Esophagus squamous epithelium (tissue), 5 donors: ENCODE measurements around the gene PACS2. TPM values are rescaled to one million over a fixed set of nuclear protein-coding genes. Genes with fewer than 3 reads are reported as not detected.

Experiments used
- DNase-seq: peaks from one replicate; lab custom pipeline; 2025; lab: John Stamatoyannopoulos, UW
- H3K27ac ChIP-seq, 4 donors: fragments of 200-600 bp; sonication (generic); one replicate each; pipeline ENCODE4 v1.5.1; 2016 to 2019; ENCODE audit warnings: mild to moderate bottlenecking in 1 of 4
- H3K27me3 ChIP-seq, 4 donors: fragments of 200-600 bp; sonication (generic); 1 replicate in 3 of 4; 2 replicates in 1 of 4; pipeline versions ENCODE4 v1.5.1 to v1.6.0; 2017 to 2021; ENCODE audit warnings: antibody characterized with exemption in 1 of 4
- H3K36me3 ChIP-seq, 3 donors: fragments of 200-600 bp; sonication (generic); one replicate each; pipeline ENCODE4 v1.5.1; 2016 to 2019
- H3K4me1 ChIP-seq, 3 donors: fragments of 200-600 bp; sonication (generic); one replicate each; pipeline ENCODE4 v1.5.1; 2017 to 2019
- H3K4me3 ChIP-seq, 4 donors: fragments of 200-600 bp; sonication (generic); 1 replicate in 3 of 4; 2 replicates in 1 of 4; pipeline ENCODE4 v1.5.1; 2016 to 2019; ENCODE audit warnings: mild to moderate bottlenecking in 2 of 4, moderate library complexity in 1 of 4
- H3K9me3 ChIP-seq, 3 donors: fragments of 200-600 bp; sonication (generic); one replicate each; pipeline ENCODE4 v1.5.1; 2016 to 2019
- POLR2A ChIP-seq, 4 donors: fragments of 450-650 bp; IDR thresholded peaks; one replicate each; pipeline ENCODE4 v1.6.1; 2017; ENCODE audit warnings: antibody characterized with exemption in 4 of 4, mild to moderate bottlenecking in 4 of 4, moderate library complexity in 3 of 4
- WGBS, 2 donors: methylation state at CpG; one replicate each; pipeline ENCODE4 v1.1.5; 2018; 5-methylcytosine and 5-hydroxymethylcytosine counted together
- intact Hi-C: fragments of 100-400 bp; cut with DNase I; formaldehyde crosslinking; loops from one replicate; pipeline ENCODE4 v1.15.0; 2022
- total RNA-seq, 4 donors: library from RNA; depleted of rRNA; stranded (reverse); fragments of >200 nt; gene quantifications; one replicate each; pipeline ENCODE4 v1.1.0, GENCODE V29; 2016
- TF ChIP-seq, protein P1 (sequence below), 6 experiments: fragments of 450-650 bp in 4 of 6; fragments of 200-600 bp in 2 of 6; sonication (generic) in 2 of 6; IDR thresholded peaks; one replicate each; pipeline ENCODE4 v1.5.1; 2016 to 2019; ENCODE audit warnings: antibody characterized with exemption in 6 of 6, mild to moderate bottlenecking in 4 of 6, moderate library complexity in 4 of 6
- donor health status: DM: yes; HTN: yes; CAD: no.

PACS2 gene
- total RNA-seq: 10 to 100 TPM; 20.2 to 42.3 (median 30.9) TPM

DNA sequence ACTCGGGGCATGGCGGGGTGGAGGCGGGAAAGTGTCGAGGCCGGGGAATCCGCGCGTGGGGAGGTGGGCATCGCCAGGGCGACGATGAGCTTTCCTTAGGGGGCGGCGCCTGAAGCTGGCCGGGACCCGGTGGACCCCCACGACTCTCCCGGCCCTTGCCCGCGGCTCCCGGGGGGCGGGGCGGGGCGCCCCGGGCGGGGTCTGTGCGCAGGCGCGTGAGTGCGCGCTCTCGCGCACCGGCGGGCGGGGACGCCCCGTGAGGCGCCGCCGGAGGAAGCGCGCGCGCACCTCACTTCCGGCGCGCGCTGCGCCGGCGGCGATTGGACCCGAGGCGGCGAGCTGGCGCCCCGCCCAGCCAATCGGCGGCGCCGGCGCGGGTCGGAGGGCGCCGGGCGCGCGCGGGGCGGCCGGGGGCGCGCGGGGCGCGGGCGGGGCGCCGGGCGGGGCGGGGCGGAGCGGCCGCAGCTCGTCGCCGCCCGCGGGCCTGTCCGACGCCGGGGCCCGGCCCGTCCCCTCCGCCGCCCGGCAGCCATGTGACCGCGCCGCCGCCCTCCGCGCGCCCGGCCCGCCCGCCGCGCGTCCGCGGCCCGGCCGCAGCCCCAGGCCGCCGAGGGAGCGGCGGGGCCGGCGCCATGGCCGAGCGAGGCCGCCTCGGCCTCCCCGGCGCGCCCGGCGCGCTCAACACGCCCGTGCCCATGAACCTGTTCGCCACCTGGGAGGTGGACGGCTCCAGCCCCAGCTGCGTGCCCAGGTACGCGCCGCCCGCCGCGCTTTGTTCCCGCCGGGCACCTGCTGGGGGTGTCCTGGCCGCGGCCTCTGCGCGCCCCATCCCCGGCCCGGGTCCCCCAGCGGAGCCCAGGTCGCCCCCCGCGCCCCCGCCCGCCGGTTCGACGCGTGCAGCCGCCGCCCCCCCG lies at the start of gene PACS2:
Gene PACS2 (plus strand): TSS at position 462 of the 914 bp plus-strand sequence. CDS start 171 bp downstream, at position 633.
- DNase-seq: no peak
- no CpG with 5 or more reads among the region's 163 CpGs for WGBS, 2 donors
- no peaks in the 10 kb centered on the region for H3K36me3 ChIP-seq
- H3K9me3 ChIP-seq: no peaks in the 10 kb centered on the region
- H3K4me3 ChIP-seq: peak within 1 kb of the TSS; percentile 68 to 91 (median 79)
- peaks cover 34 to 47% (median 38%) of the 10 kb centered on the region in 3 donors for H3K4me1 ChIP-seq
- H3K27me3 ChIP-seq: no peaks in the 10 kb centered on the region
- intact Hi-C loops: no loop called here
- TF ChIP-seq POLR2A (IDR thresholded peaks at IDR 0.05): peak in 2 of 4 donors; percentile 33 to 42
- TF ChIP-seq, protein P1, sequence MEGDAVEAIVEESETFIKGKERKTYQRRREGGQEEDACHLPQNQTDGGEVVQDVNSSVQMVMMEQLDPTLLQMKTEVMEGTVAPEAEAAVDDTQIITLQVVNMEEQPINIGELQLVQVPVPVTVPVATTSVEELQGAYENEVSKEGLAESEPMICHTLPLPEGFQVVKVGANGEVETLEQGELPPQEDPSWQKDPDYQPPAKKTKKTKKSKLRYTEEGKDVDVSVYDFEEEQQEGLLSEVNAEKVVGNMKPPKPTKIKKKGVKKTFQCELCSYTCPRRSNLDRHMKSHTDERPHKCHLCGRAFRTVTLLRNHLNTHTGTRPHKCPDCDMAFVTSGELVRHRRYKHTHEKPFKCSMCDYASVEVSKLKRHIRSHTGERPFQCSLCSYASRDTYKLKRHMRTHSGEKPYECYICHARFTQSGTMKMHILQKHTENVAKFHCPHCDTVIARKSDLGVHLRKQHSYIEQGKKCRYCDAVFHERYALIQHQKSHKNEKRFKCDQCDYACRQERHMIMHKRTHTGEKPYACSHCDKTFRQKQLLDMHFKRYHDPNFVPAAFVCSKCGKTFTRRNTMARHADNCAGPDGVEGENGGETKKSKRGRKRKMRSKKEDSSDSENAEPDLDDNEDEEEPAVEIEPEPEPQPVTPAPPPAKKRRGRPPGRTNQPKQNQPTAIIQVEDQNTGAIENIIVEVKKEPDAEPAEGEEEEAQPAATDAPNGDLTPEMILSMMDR (IDR thresholded peaks at IDR 0.05): no peak
- peak within 1 kb of the TSS; percentile 87 to 99 (median 95) for H3K27ac ChIP-seq

DNA sequence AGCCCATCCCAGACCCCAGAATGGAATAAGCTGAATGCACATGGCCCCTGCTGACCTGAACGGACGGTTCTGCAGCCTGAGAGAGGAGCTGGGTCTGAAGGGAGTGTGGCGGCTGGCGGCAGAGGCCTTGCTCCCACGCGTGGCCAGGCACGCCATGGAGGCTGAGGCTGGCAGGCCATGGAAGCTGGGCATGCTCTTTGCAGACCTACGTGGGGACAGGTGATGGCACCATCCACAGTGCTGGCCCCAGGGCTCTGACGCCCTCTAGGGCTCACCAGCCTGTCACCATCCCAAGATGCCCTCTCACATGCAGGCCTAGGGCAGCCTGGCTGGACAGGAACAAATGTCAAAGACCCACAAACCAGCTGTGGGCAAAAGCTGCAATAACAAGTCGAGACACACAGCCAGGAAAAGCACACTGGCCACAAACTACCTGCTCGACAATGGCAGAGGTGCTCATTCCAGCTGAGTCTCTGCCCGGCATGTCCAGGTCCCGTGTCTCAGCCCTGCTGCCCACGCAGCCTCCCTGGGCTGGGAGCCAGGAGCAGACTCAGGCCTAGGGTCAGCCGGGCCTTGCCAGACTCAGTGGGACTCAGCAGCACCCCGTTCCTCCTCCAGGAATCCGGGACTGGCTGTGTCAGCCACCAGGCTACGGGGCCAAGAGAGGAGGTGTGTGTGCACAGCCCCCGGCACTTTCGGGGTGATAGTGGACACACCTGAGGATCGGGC lies 46.6 kb upstream of the PACS2 start:
- Histone ChIP-seq H3K4me3 (no peak overlapping the region), H3K27ac (no peak overlapping the region), H3K9me3 (no peaks in the 10 kb centered on the region), H3K36me3 (peaks cover 0 to 80% (median 6%) of the 10 kb centered on the region in 3 donors), H3K4me1 (peaks cover 4 to 9% (median 4%) of the 10 kb centered on the region in 3 donors), H3K27me3 (no peaks in the 10 kb centered on the region)
- no peak for DNase-seq
- intact Hi-C loops: no loop called here
- 80 to 88% methylated on average over 6 to 10 of the region's 21 CpGs for WGBS, 2 donors
- no peak for TF ChIP-seq POLR2A (IDR thresholded peaks at IDR 0.05)
- TF ChIP-seq, protein P1 (IDR thresholded peaks at IDR 0.05): no peak

DNA sequence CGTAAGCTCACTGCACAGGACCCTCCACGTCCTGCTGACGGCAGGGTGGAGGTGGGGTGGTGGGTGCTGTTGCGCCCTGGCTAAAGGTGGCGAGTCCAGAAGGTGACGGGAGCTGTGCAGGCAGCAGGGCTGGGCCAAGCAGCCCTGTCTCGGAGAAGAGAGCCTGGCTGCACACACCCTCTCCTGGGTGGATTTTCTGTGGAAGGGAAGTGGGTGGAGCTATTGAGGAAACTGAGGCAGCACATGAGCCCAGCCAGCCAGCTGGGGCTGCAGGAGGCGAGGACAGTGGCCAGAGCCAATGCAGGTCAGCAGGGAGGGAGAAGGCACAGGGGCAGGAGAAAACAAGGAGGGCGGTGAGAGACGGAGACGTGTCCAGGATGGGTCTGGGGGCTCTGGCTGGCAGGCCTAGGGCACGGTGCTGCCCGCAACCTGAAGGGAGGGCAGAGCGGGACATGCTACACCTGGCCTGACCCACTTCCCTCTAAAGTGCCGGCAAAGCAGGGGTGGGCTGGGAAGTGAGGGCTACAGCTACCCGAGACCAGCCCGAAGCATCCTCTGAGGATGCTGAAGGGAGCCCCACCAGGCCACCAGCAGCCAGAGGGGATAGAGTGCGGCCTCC lies 45.7 kb upstream of the PACS2 start:
- WGBS, 2 donors: 88 to 92% methylated on average over 13 to 16 of the region's 18 CpGs
- intact Hi-C loops: no loop called here
- DNase-seq: no peak
- no peak overlapping the region for H3K4me3 ChIP-seq
- no peak overlapping the region for H3K27ac ChIP-seq
- no peak for TF ChIP-seq POLR2A (IDR thresholded peaks at IDR 0.05)
- TF ChIP-seq, protein P1 (IDR thresholded peaks at IDR 0.05): no peak
- H3K27me3 ChIP-seq: no peaks in the 10 kb centered on the region
- no peaks in the 10 kb centered on the region for H3K9me3 ChIP-seq
- H3K36me3 ChIP-seq: peaks cover 0 to 72% (median 4%) of the 10 kb centered on the region in 3 donors
- peaks cover 7 to 18% (median 7%) of the 10 kb centered on the region in 3 donors for H3K4me1 ChIP-seq

DNA sequence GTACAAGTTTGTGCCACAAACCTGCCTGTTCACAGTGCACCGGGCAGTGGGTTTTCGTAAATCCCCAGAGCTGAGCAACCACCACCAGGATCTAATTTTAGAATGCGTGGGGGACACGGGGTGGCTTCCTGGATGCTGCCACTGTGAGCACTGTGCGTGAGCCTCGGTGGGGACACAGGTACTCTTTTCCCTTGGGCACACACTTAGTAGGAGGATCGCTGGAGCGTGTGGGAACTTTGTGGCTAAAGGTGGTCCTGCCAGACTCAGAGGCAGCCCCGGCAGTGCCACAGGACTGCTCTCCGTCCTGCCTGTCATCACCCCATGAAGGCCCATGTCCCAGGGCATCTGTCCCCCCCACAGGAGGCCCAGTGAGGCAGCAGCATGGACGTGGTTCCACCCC lies 45.1 kb upstream of the PACS2 start:
- Histone ChIP-seq H3K27me3 (no peaks in the 10 kb centered on the region), H3K36me3 (peaks cover 0 to 66% (median 0%) of the 10 kb centered on the region in 3 donors), H3K4me1 (peaks cover 7 to 23% (median 7%) of the 10 kb centered on the region in 3 donors), H3K4me3 (no peak overlapping the region), H3K9me3 (no peaks in the 10 kb centered on the region), H3K27ac (no peak overlapping the region)
- intact Hi-C loops: no loop called here
- no peak for DNase-seq
- TF ChIP-seq, protein P1 (IDR thresholded peaks at IDR 0.05): no peak
- no peak for TF ChIP-seq POLR2A (IDR thresholded peaks at IDR 0.05)
- 86% methylated on average over 9 of the region's 11 CpGs; no CpG with 5 or more reads in 1 of the 2 donors for WGBS, 2 donors
